HG03442 (cell line): ENCODE results near the gene ZNF729.
"Not testable (repeated sequence)": the region's sequence is repeated elsewhere in the genome, so short reads cannot be mapped to it uniquely, and the experiment has no call there.

Experiments
- ATAC-seq: cut with Tn5 transposase; IDR thresholded peaks from one replicate; pipeline ENCODE4 v1.9.1; 2021; ENCODE audit warnings: mild to moderate bottlenecking, moderate library complexity; ENCODE audit not compliant: unreplicated experiment

The ZNF729 gene

DNA sequence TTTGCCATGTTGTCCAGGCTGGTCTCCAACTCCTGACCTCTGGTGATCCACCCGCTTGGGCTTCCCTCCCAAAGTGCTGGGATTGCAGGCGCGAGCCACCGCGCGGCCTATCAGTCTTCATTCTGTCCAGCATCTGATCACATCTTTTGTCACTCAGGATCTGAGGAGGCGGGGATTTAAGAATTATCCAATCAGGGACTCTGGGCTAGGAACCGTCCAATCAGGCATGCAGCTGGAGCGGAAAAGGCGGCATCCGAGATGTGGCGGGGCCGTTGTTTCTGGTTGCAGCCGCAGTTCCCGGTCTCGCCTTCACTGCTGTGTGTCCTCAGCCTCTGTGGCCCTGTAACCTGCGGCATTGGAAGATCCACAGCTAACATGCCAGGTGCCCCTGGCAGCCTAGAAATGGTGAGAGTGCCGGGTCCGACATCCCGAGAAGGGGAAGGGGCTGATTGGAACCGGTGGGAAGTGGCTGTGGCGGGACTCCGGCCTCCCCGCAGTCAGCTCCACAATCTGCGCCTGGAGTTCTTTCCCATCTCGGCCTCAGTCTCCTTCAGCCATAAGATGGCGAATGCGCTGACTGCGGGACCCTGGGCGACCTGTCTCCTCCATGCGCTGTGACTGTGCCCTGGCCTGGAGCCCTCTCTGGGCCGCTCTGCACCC is at the start of gene ZNF729:
ZNF729 (plus strand) TSS at position 291 of the 660 bp plus-strand sequence; CDS start at position 376, 85 bp downstream.
- no peak for ATAC-seq

DNA sequence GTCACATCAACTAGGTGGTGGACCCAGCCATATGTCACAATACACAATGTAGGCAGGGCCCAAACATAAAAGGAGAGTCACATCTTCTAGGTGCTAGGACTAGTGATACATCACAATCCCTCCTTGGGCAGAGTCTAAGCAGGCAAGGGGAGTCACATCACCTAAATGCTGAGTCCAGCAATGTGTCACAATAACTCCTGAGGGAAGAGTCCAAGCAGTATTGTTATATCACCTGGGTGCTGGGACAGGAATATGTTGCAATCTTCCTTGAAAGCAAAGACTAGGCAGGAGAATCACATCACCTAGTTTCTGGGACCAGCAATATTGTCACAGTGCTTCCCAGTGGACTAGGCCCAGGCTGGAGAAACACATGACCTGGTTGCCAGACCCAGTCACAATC is 29.4 kb upstream of the ZNF729 start:
- ATAC-seq, result no peak

DNA sequence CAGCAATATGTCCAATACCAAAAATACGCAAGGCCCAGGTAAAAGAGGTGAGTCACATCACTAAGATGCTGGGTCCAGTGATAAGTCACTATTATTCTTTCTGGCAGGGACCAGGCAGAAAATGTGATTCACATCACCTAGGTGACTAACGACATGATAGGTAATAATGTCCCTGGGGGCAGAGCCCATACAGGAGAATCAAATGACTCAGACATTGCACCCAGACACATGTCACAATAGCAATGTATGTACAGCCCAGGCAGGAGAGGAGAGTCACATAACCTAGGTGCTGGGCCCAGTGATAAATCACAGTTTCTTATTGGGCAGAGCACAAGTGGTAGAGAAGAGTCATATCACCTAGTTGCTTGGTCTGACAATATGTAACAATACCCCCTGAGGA is 28.9 kb upstream of the ZNF729 start:
- no peak for ATAC-seq

DNA sequence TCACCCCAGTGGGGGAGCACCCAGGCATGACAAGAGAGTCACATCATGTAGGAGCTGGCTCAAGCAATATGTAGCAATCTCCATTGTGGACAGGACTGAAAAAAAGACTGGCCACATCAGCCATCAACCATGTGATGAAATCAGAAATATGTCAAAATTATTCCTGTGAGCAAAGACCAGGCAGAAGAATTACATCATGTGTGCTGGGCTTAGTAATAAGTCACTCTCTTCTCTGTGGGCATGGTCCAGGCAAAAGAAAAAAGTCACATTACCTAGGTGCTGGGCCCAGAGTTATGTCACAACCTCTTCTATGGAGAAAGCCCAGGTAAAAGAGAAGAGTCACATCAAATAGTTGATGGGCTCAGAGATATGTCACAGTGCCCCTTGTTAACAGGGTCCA is 28.3 kb upstream of the ZNF729 start:
- ATAC-seq, result no peak

DNA sequence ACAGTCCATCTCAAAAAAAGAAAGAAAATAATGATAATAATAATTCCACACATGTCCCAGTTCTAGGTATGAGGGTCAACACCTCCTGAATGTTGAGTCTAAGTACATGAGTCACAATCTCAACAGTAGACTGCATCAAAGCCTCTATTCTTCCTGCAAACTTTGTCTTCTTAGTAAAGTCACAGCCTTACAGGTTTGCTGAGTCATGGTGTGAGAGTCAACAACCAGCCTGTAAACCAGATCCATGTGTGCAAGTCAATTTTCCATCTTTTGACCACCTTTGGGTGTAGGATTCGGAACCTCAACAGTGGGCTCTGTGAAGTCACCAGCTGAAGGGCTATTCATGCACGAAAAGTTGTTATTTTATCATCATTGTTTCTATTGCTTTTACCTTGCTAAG is 25.7 kb upstream of the ZNF729 start:
- ATAC-seq, result no peak

DNA sequence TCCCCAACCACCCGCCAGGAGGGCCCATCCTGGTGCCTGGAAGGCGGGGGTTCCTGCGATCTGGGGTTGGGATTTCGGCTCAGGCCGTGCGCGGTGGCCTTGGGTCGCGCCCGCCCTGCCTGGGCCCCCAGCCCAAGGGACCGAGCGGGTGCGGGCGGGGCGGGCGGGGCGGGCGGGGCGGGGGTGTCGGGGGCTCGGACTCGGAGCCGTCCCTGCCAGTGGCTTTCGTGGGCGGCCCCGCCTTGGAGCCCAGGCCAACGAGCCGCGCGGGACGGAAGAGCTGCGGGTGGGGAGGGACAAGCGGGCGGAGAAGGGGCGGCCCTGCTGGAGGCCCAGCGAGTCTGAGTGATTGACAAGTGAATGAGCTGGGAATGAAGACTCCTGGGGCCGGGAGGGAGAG is 24.6 kb upstream of the ZNF729 start:
- no peak for ATAC-seq

DNA sequence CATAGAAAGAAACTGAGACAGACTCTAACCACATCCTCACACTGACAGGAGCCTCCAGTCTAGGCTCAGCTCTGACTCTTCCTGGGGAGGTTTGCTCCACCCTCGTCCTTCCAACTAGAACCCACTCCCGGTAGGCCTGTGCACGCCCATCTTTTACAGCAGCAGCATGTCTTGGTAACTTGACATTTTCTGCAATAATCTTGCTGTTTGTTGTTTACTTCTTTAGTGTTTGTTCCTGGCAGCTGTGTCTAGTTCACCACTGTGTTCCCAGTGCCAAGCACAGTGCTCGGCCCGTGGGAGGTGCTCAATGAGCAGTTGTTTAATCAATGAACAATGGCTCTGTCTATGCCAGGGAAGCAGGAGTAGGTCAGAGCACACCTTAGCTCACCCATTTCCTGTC is 23.1 kb upstream of the ZNF729 start:
- no peak for ATAC-seq

DNA sequence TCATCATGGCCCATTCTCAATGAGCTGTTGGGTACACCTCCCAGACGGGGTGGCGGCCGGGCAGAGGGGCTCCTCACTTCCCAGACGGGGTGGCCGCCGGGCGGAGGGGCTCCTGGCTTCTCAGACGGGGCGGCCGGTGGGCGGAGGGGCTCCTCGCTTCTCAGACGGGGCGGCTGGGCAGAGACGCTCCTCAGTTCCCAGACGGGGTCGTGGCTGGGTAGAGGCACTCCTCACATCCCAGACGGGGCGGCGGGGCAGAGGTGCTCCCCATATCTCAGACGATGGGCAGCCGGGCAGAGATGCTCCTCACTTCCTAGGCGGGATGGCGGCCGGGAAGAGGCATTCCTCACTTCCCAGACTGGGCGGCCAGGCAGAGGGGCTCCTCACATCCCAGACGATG is 35.3 kb downstream of the ZNF729 start:
- ATAC-seq, result not testable (repeated sequence)

DNA sequence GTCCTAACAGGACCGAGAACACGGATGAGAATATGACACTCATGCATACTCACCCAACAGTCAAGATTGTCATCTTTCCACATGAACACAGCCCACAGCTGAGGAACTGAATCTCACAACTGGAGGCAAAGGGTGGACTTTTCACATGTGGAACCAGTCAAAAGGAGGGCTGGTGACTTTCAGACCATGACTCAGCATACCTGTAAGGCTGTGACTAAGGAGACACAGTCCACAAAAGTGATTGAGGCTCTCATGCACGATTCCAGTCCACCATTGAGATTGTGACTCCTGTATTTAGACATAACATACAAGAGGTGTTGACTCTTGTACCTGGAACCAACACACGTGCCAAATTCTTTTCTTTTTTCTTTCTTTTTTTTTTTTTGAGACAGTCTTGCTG is 40.0 kb downstream of the ZNF729 start:
- ATAC-seq, result no peak

DNA sequence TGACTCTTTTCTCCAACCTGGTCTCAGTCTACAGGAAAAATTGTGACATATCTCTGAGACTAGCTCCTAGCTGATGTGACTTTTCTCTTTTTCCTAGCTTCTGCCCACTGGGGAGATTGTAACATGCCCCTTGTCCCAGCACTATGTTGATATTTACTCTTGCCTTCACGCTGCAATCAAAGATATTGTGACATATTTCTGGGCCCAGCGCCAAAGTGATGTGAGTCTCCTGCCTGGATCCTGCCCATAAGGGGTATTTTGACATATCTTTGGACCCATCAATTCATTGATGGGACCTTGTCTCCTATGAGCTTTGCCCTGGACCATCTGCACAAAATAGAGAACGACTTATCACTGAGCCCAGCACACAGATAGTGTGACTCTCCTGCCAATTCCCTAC is 41.1 kb downstream of the ZNF729 start:
- no peak for ATAC-seq

DNA sequence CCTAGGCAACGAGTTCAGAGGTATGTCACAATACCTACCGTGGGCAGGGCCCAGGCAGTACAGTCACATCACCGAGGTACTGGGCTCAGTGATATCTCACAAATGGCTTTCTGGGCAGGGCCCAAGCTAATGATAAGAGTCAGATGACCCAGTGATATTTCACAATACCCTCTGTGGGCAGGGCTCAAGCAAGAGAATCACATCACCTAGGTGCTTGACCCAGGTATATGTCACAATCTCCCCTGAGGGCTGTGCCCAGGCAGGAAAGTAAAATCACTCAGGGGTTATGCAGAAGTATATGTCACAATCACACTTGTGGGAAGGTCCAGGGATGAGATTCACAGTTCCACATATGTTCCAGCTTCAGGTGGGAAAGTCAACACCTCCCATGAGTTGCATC is 45.3 kb downstream of the ZNF729 start:
- ATAC-seq, result no peak

DNA sequence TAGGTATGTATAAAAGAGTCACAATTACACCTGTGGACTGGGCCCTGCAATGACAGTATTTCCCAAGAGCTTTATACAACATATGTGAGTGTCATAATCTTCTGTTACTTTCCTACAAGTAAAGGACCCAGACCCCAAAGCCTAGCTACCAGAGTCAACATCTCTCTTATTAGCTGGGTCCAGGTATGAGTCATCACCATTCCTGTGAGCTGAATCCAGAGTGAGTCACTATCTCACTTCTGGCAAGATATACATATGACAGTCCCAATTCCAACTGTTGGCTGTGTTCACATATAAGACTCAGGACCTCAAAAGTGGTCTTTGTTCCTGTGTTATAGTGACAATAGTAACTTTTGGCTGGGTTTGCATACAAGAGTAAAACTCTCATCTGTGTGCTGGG is 46.7 kb downstream of the ZNF729 start:
- ATAC-seq, result no peak

DNA sequence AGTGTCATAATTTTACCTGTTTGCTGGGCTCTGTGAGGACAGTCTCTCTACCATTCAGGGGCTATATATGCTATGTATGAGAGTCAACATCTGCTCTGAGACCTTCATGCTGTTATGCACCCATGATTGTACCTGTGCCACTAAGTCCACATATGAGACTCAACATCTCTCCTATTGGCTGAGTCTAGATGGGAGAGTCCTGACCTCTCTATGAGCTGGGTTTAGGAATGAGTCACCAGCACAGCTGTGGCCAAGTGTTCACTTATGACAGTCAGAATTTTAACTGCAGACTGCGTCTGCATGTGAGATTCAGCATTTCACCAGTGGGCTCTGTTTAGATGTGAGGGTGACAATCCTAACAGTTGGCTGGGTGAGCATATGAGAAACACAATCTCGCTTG is 49.5 kb downstream of the ZNF729 start:
- ATAC-seq, result no peak

DNA sequence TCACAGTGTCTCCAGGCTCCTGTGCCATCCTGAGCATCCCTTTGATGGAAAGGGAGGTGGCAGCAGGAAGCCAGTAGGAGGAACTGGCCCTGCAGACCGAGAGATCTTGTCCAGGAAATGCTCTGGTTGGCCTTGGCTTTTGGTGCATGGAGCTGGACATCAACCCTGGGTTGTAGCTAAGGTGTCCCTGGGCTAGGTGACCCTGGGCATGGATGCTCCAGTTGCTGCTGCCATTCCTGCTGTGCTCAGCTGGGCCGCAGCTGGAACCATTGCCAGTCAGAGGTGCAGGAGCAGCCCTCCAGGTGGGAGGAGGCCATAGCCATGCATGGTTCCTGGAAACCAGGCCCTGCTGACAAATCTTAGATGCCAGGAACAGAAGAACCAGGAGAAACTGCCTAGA is 68.4 kb downstream of the ZNF729 start:
- no peak for ATAC-seq
